ENCODE data around the gene OR10G7.

GRCh38 chr11:124075492-124075840, 34.3 kb upstream of the OR10G7 start:
- TF ChIP-seq CTCF (IDR thresholded peaks at IDR 0.05) (no peak), POLR2A (IDR thresholded peaks at IDR 0.05) (no peak)
